Peyer's patch (tissue), 4 donors: Measurements from ENCODE around the gene KLHL22.

Experiments used
- POLR2A ChIP-seq, 2 donors: fragments of 450-650 bp; IDR thresholded peaks; one replicate each; pipeline ENCODE4 v1.5.1; 2017; ENCODE audit warnings: antibody characterized with exemption in 2 of 2, mild to moderate bottlenecking in 2 of 2, moderate library complexity in 2 of 2
- TF ChIP-seq, protein P1 (sequence below), 6 experiments: fragments of 450-650 bp in 4 of 6; fragments of 200-600 bp in 2 of 6; sonication (generic) in 1 of 6; IDR thresholded peaks; one replicate each; pipeline ENCODE4 v1.5.1; 2017 to 2019; ENCODE audit warnings: antibody characterized with exemption in 6 of 6, mild to moderate bottlenecking in 3 of 6, moderate library complexity in 1 of 6

GRCh38 chr22:20503816-20504215 lies 8.2 kb upstream of the KLHL22 start:
- TF ChIP-seq, protein P1, sequence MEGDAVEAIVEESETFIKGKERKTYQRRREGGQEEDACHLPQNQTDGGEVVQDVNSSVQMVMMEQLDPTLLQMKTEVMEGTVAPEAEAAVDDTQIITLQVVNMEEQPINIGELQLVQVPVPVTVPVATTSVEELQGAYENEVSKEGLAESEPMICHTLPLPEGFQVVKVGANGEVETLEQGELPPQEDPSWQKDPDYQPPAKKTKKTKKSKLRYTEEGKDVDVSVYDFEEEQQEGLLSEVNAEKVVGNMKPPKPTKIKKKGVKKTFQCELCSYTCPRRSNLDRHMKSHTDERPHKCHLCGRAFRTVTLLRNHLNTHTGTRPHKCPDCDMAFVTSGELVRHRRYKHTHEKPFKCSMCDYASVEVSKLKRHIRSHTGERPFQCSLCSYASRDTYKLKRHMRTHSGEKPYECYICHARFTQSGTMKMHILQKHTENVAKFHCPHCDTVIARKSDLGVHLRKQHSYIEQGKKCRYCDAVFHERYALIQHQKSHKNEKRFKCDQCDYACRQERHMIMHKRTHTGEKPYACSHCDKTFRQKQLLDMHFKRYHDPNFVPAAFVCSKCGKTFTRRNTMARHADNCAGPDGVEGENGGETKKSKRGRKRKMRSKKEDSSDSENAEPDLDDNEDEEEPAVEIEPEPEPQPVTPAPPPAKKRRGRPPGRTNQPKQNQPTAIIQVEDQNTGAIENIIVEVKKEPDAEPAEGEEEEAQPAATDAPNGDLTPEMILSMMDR (IDR thresholded peaks at IDR 0.05), result no peak
- no peak for TF ChIP-seq POLR2A (IDR thresholded peaks at IDR 0.05)
